K562 (cell line): ENCODE results near the gene MACF1.

Experiments used
- ATF6 ChIP-seq: sonication (generic); formaldehyde crosslinking; IDR thresholded peaks from 2 replicates; pipeline ENCODE4 v1.4.0; 2020; ENCODE audit warnings: mild to moderate bottlenecking, missing genetic modification reagents
- HDAC2 ChIP-seq: fragments of 450-650 bp; IDR thresholded peaks from 2 replicates; pipeline ENCODE4 v1.6.1; 2016; ENCODE audit warnings: mild to moderate bottlenecking

- TF ChIP-seq ATF6 (CRISPR knock-in tag) (no peak), HDAC2 (no peak)
These were observed 148.4 kb downstream of the MACF1 start for GRCh38 chr1:39352881-39353280.
